Endothelial cell of umbilical vein (primary cell): ENCODE data around the gene BBX.
"Not testable (repeated sequence)": the region's sequence is repeated elsewhere in the genome, so short reads cannot be mapped to it uniquely, and the experiment has no call there.

ENCODE experiments used
- CTCF ChIP-seq, 2 donors: IDR thresholded peaks; 1 replicate in 1 of 2; 2 replicates in 1 of 2; pipeline ENCODE4 v1.5.1; 2011; ENCODE audit warnings: low read length in 2 of 2, mild to moderate bottlenecking in 2 of 2, moderate library complexity in 2 of 2, control low read depth in 1 of 2, inconsistent platforms in 1 of 2, low read depth in 1 of 2; ENCODE audit not compliant: insufficient read depth in 1 of 2; ENCODE audit errors: extremely low read depth in 1 of 2
- EZH2 ChIP-seq: IDR thresholded peaks from 2 replicates; pipeline ENCODE4 v1.6.1; 2012; ENCODE audit warnings: borderline replicate concordance, low read depth, mild to moderate bottlenecking, moderate library complexity, low read length, inconsistent platforms; ENCODE audit not compliant: severe bottlenecking
- GATA2 ChIP-seq: IDR thresholded peaks from 2 replicates; pipeline ENCODE4 v1.7.0; 2011; ENCODE audit warnings: low read depth, mild to moderate bottlenecking, moderate library complexity, mixed read lengths, low read length; ENCODE audit not compliant: insufficient read length, insufficient read depth
- MAX ChIP-seq: IDR thresholded peaks from 2 replicates; pipeline ENCODE4 v1.6.1; 2011; ENCODE audit not compliant: insufficient read depth, insufficient read length
- POLR2A ChIP-seq: IDR thresholded peaks from 2 replicates; pipeline ENCODE4 v1.6.1; 2012; ENCODE audit warnings: low read depth, mild to moderate bottlenecking, control low read depth, low read length
- POLR2AphosphoS5 ChIP-seq: IDR thresholded peaks from 2 replicates; pipeline ENCODE4 v1.6.1; 2012; ENCODE audit warnings: low read depth, mild to moderate bottlenecking, control low read depth, low read length, moderate library complexity; ENCODE audit not compliant: insufficient read depth

- TF ChIP-seq CTCF (IDR thresholded peaks at IDR 0.05; ENCODE audit: extremely low read depth in 1 of 2, insufficient read depth in 1 of 2, low read depth in 1 of 2, low read length in 2 of 2); MAX; POLR2A; EZH2; GATA2; POLR2AphosphoS5: not testable (repeated sequence)
Observed at GRCh38 chr3:107697348-107697747, 174.6 kb downstream of the BBX start.
